Choroid plexus epithelial cell (primary cell): Measurements from ENCODE around the gene XKRX.

Source experiments
- DNase-seq: peaks from one replicate; pipeline ENCODE4 v3.0.0-alpha.2; 2010; ENCODE audit warnings: low read depth
- H3K4me3 ChIP-seq: 2 replicates; pipeline ENCODE4 v1.5.1; 2011; ENCODE audit warnings: low read depth, mild to moderate bottlenecking, control low read depth, low read length, moderate library complexity
- CTCF ChIP-seq: conservative IDR thresholded peaks from 2 replicates; pipeline ENCODE4 v1.5.1; 2011; ENCODE audit warnings: low read depth, mild to moderate bottlenecking, control low read depth, inconsistent platforms, low read length, moderate library complexity

The XKRX gene

GRCh38 chrX:100931925-100932285 is 3.2 kb upstream of the XKRX start:
- no peak overlapping the region for H3K4me3 ChIP-seq
- no peak for DNase-seq

GRCh38 chrX:100931218-100931924 is 2.7 kb upstream of the XKRX start:
- TF ChIP-seq CTCF = no peak
- H3K4me3 ChIP-seq = no peak overlapping the region
- DNase-seq = no peak

More at GRCh38 chrX:100931925-100932285, 3.2 kb upstream of the XKRX start:
- no peak for TF ChIP-seq CTCF

GRCh38 chrX:100926453-100926852 is 2.3 kb downstream of the XKRX start:
- no peak for TF ChIP-seq CTCF
- no peak for DNase-seq
- H3K4me3 ChIP-seq = no peak overlapping the region

GRCh38 chrX:100924375-100924774 is 4.3 kb downstream of the XKRX start:
- H3K4me3 ChIP-seq = no peak overlapping the region
- no peak for TF ChIP-seq CTCF
- no peak for DNase-seq

GRCh38 chrX:100915562-100915961 is 13.2 kb downstream of the XKRX start:
- no peak overlapping the region for H3K4me3 ChIP-seq
- TF ChIP-seq CTCF = no peak
- DNase-seq = no peak

DNA sequence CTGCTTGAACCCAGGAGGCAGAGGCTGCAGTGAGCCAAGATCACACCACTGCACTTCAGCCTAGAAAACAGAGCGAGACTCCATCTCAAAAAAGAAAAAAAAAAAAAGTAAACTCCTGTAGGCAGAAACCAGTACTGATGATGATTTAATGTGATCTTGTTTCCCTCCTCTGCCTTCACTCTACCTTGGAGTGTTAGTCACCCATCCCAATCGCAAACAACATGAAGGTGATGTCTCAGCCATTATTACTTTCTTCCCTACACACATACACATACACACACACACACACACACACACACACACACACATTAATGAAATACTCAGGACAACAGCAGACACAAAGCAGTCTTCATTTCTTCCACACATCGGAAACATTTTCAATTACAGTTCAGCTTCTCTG is 15.6 kb downstream of the XKRX start:
- no peak for TF ChIP-seq CTCF
- no peak for DNase-seq
- H3K4me3 ChIP-seq = no peak overlapping the region

DNA sequence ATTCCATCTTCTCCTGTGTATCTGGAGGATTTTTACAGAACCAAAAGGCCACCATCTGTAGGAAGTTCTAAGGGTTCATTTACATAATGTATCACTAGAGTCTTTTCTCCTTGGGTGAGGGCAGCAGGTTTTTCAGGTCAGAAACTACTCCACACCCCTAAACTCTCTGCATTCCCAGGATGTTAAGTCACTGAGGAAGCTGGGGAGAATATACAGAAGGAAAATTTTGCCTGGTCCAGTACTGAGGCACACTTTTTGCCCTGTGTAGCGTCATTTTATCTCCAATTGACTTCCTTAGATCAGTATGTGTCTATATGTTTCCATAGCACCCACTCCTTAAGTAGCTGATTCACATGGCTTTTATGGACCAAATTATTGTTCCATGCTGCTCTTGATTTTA is 17.0 kb downstream of the XKRX start:
- H3K4me3 ChIP-seq = no peak overlapping the region
- DNase-seq = no peak
- TF ChIP-seq CTCF = no peak
